ENCODE data around the gene CYB561. TPM values are rescaled to one million over a fixed set of nuclear protein-coding genes. Genes with fewer than 3 reads are reported as not detected.

The CYB561 gene
- total RNA-seq, 1 experiment from 2014 or later = 67.6 TPM

- DNase-seq (ENCODE audit: low read depth, low spot score) (no peak), ATAC-seq (peak; percentile 31; the same call in 1 of the 2 replicates)
- Histone ChIP-seq H3K9ac (ENCODE audit: low read length) (no peak overlapping the region), H4K20me1 (ENCODE audit: insufficient read depth) (no peaks in the 10 kb centered on the region), H3K27me3 (ENCODE audit: insufficient read depth, low read length) (no peaks in the 10 kb centered on the region; the same call in 1 of the 2 replicates), H3K9me3 (ENCODE audit: control insufficient read depth in 1 of 2, insufficient read depth in 1 of 2, low read depth in 1 of 2, low read length in 2 of 2) (no peaks in the 10 kb centered on the region), H3K79me2 (ENCODE audit: insufficient read depth, low read length) (no peaks in the 10 kb centered on the region), H3K9me2 (ENCODE audit: insufficient read depth) (no peaks in the 10 kb centered on the region), H3K4me2 (ENCODE audit: low read length) (no peak overlapping the region), H3K27ac (ENCODE audit: low read depth, low read length) (no peak overlapping the region), H3K4me3 (replicated peaks in 1 of 2; ENCODE audit: low read depth in 1 of 2, low read length in 2 of 2) (no peak overlapping the region), H3K36me3 (ENCODE audit: control insufficient read depth in 1 of 2, insufficient read depth in 2 of 2, low read length in 2 of 2) (no peaks in the 10 kb centered on the region), H2AFZ (ENCODE audit: low read depth, low read length, poor library complexity, severe bottlenecking) (no peak overlapping the region), H3K4me1 (ENCODE audit: control insufficient read depth in 1 of 2, insufficient read depth in 2 of 2, low read length in 2 of 2) (no peaks in the 10 kb centered on the region)
- ChIA-PET CTCF (interaction anchor here (2.7 kb wide), 1 partner anchor 12 kb away, joined by 6 read pairs; no protein-coding TSS in a partner anchor), RAD21 (ENCODE audit: low non-redundant PET in 1 of 2, low total read pairs in 2 of 2, uncharacterized antibody in 2 of 2, unreplicated experiment in 2 of 2) (no interaction called here), POLR2A (no interaction called here)
- no peak for TF ChIP-seq MAX (IDR thresholded peaks at IDR 0.05)
- no peak for TF ChIP-seq ZBTB33 (IDR thresholded peaks at IDR 0.05; ENCODE audit: extremely low read depth, insufficient replicate concordance, low read length)
- TF ChIP-seq POLR2AphosphoS5 (IDR thresholded peaks at IDR 0.05; ENCODE audit: low read depth, low read length) = no peak
- TF ChIP-seq SP1 (IDR thresholded peaks at IDR 0.05; ENCODE audit: low read depth) = no peak
- TF ChIP-seq ELF1 (IDR thresholded peaks at IDR 0.05; ENCODE audit: borderline replicate concordance, low read depth) = no peak
- TF ChIP-seq ZNF274 (IDR thresholded peaks at IDR 0.05; ENCODE audit: low read depth, low read length) = no peak
- no peak for TF ChIP-seq ATF3 (IDR thresholded peaks at IDR 0.05)
- TF ChIP-seq EGR1 (IDR thresholded peaks at IDR 0.05; ENCODE audit: low read depth) = no peak
- TF ChIP-seq SRF (IDR thresholded peaks at IDR 0.05; ENCODE audit: low read depth) = no peak
- TF ChIP-seq EZH2phosphoT487 (IDR thresholded peaks at IDR 0.05; ENCODE audit: borderline replicate concordance) = no peak
- no peak for TF ChIP-seq RAD21 (IDR thresholded peaks at IDR 0.05; ENCODE audit: low read depth)
- no peak for TF ChIP-seq CEBPB (IDR thresholded peaks at IDR 0.05; ENCODE audit: low read depth)
- TF ChIP-seq FOSL1 (IDR thresholded peaks at IDR 0.05; ENCODE audit: low read depth) = no peak
- TF ChIP-seq SIN3A (IDR thresholded peaks at IDR 0.05; ENCODE audit: low read depth) = no peak
- BruUV-seq (replicated peaks) = no TSS peak
- intact Hi-C loops (cut with micrococcal nuclease) = no loop called here
Measured at GRCh38 chr17:63490329-63490728, 44.2 kb upstream of the CYB561 start.

Measured in HCT116 (cell line).